ENCODE measurements around the gene SLF2. TPM values are rescaled to one million over a fixed set of nuclear protein-coding genes. Genes with fewer than 3 reads are reported as not detected.

SLF2 gene
- total and polyA plus RNA-seq, 9 of the 15 experiments (the other 6 are each of a cell fraction or from before 2014, with no cell fraction given) = 1.7 to 18.4 (median 7.8) TPM

- TF ChIP-seq ZNF609 (CRISPR knock-in tag; IDR thresholded peaks at IDR 0.05; ENCODE audit: borderline replicate concordance) = no peak
- TF ChIP-seq ILK (tag; IDR thresholded peaks at IDR 0.05; ENCODE audit: borderline replicate concordance, low read depth) = no peak
- no peak for TF ChIP-seq FUS (optimal IDR thresholded peaks at IDR 0.05; ENCODE audit: low read depth, low read length)
- no peak for TF ChIP-seq ID3 (CRISPR knock-in tag; IDR thresholded peaks at IDR 0.05)
- no peak for TF ChIP-seq ID3 (tag; IDR thresholded peaks at IDR 0.05)
- TF ChIP-seq ZBTB17 (CRISPR knock-in tag; IDR thresholded peaks at IDR 0.05) = no peak
- TF ChIP-seq ZNF324 (CRISPR knock-in tag; IDR thresholded peaks at IDR 0.05) = no peak
- TF ChIP-seq CHD7 (IDR thresholded peaks at IDR 0.05; ENCODE audit: low read depth, low read length) = no peak
- TF ChIP-seq PTRF (tag; IDR thresholded peaks at IDR 0.05) = no peak
- TF ChIP-seq ETV1 (tag; conservative IDR thresholded peaks at IDR 0.05; ENCODE audit: low read depth) = no peak
These were observed 75.4 kb downstream of the SLF2 start (continued) for GRCh38 chr10:100988166-100988565.
